Stimulated activated CD4-positive, alpha-beta T cell treated with anti-CD3 and anti-CD28 coated beads, Interleukin-4, amount 100 ng/mL, for 24 hours (primary cell): Measurements from ENCODE around the gene PDZD2.
"Not testable (repeated sequence)": the region's sequence is repeated elsewhere in the genome, so short reads cannot be mapped to it uniquely, and the experiment has no call there.

Source experiments
- DNase-seq: peaks from one replicate; pipeline ENCODE4 v3.0.0-alpha.2; 2020

Gene PDZD2

GRCh38 chr5:32057187-32058096 is 418.5 kb downstream of the PDZD2 start:
- DNase-seq = no peak

- DNase-seq = no peak
Measured at GRCh38 chr5:32058101-32058500, 419.2 kb downstream of the PDZD2 start.

- no peak for DNase-seq
Measured at GRCh38 chr5:32058997-32059396, 420.1 kb downstream of the PDZD2 start.

GRCh38 chr5:32059761-32060530 is 421.0 kb downstream of the PDZD2 start:
- DNase-seq = no peak

GRCh38 chr5:32061236-32061635 is 422.3 kb downstream of the PDZD2 start:
- no peak for DNase-seq

- no peak for DNase-seq
Measured at GRCh38 chr5:32066448-32066847, 427.5 kb downstream of the PDZD2 start.

- DNase-seq = no peak
Measured at GRCh38 chr5:32067774-32068470, 429.0 kb downstream of the PDZD2 start.

- DNase-seq = no peak
Measured at GRCh38 chr5:32068561-32068960, 429.6 kb downstream of the PDZD2 start.

GRCh38 chr5:32069396-32069795 is 430.5 kb downstream of the PDZD2 start:
- DNase-seq = no peak

- DNase-seq = no peak
Measured at GRCh38 chr5:32071351-32071944, 432.5 kb downstream of the PDZD2 start.

GRCh38 chr5:32072054-32072453 is 433.1 kb downstream of the PDZD2 start:
- DNase-seq = no peak

GRCh38 chr5:32074401-32074800 is 435.5 kb downstream of the PDZD2 start:
- no peak for DNase-seq

GRCh38 chr5:32076699-32077695 is 438.1 kb downstream of the PDZD2 start:
- peak; percentile 27 for DNase-seq

- not testable (repeated sequence) for DNase-seq
Measured at GRCh38 chr5:32078855-32079254, 439.9 kb downstream of the PDZD2 start.

GRCh38 chr5:32080565-32080964 is 441.6 kb downstream of the PDZD2 start:
- DNase-seq = not testable (repeated sequence)

GRCh38 chr5:32082701-32083100 is 443.8 kb downstream of the PDZD2 start:
- no peak for DNase-seq

GRCh38 chr5:32083981-32084430 is 445.1 kb downstream of the PDZD2 start:
- no peak for DNase-seq

GRCh38 chr5:32087086-32088082 is 448.5 kb downstream of the PDZD2 start:
- no peak for DNase-seq

GRCh38 chr5:32088214-32088613 is 449.3 kb downstream of the PDZD2 start:
- no peak for DNase-seq
